ENCODE data around the gene PHF21A. TPM values are rescaled to one million over a fixed set of nuclear protein-coding genes. Genes with fewer than 3 reads are reported as not detected.
"Not testable (repeated sequence)": the region's sequence is repeated elsewhere in the genome, so short reads cannot be mapped to it uniquely, and the experiment has no call there.

The PHF21A gene
- total RNA-seq, 1 experiment from 2014 or later, result 51.7 TPM

- no peaks in the 10 kb centered on the region for H3K27me3 ChIP-seq (ENCODE audit: low read length)
- no peaks in the 10 kb centered on the region for H3K9me2 ChIP-seq (replicated peaks; ENCODE audit: insufficient read depth, low read length)
- no peak overlapping the region for H2AFZ ChIP-seq (ENCODE audit: low read length)
- no peak for DNase-seq
- no peak overlapping the region for H3K9ac ChIP-seq (ENCODE audit: low read length)
- H3K36me3 ChIP-seq (ENCODE audit: insufficient read depth, low read length), result 0 out of 2 replicates have a peak, but pooled peaks cover 2% of the 10 kb centered on the region
- no peak overlapping the region for H3K4me2 ChIP-seq (ENCODE audit: low read depth, low read length, poor library complexity, severe bottlenecking)
- no peak overlapping the region for H3K4me3 ChIP-seq (ENCODE audit: low read length)
- peaks cover 6% of the 10 kb centered on the region; the same call in 1 of the 2 replicates for H4K20me1 ChIP-seq (ENCODE audit: insufficient read depth, low read depth, low read length)
- H3K4me1 ChIP-seq (ENCODE audit: low read length), result no peaks in the 10 kb centered on the region
- no peaks in the 10 kb centered on the region for H3K79me2 ChIP-seq (ENCODE audit: low read length)
- H3K27ac ChIP-seq (ENCODE audit: low read length), result no peak overlapping the region
- H3K9me3 ChIP-seq (ENCODE audit: low read length), result no peaks in the 10 kb centered on the region
Observed at GRCh38 chr11:45907911-45908370, 213.3 kb downstream of the PHF21A start.

- Histone ChIP-seq H3K4me2 (ENCODE audit: low read depth, low read length, poor library complexity, severe bottlenecking) (no peak within 1 kb of the TSS), H3K36me3 (ENCODE audit: insufficient read depth, low read length) (0 out of 2 replicates have a peak, but pooled peaks cover 2% of the 10 kb centered on the region), H3K4me3 (ENCODE audit: low read length) (no peak within 1 kb of the TSS), H3K4me1 (ENCODE audit: low read length) (no peaks in the 10 kb centered on the region), H2AFZ (ENCODE audit: low read length) (no peak within 1 kb of the TSS), H3K9me3 (ENCODE audit: low read length) (no peaks in the 10 kb centered on the region), H3K27me3 (ENCODE audit: low read length) (no peaks in the 10 kb centered on the region), H3K27ac (ENCODE audit: low read length) (no peak within 1 kb of the TSS), H3K9ac (ENCODE audit: low read length) (no peak within 1 kb of the TSS), H3K9me2 (replicated peaks; ENCODE audit: insufficient read depth, low read length) (no peaks in the 10 kb centered on the region), H4K20me1 (ENCODE audit: insufficient read depth, low read depth, low read length) (peaks cover 6% of the 10 kb centered on the region; the same call in 1 of the 2 replicates), H3K79me2 (ENCODE audit: low read length) (no peaks in the 10 kb centered on the region)
- peak; percentile 52 for DNase-seq
Observed at GRCh38 chr11:45906965-45907611, 214.2 kb downstream of the PHF21A start, which contains the start of gene FREY1. FREY1 (minus strand) TSS chr11:45907271; CDS start chr11:45907245, 26 bp downstream.

GRCh38 chr11:45906096-45906682 is 215.1 kb downstream of the PHF21A start:
- 0 out of 2 replicates have a peak, but pooled peaks cover 2% of the 10 kb centered on the region for H3K36me3 ChIP-seq (ENCODE audit: insufficient read depth, low read length)
- H3K9me2 ChIP-seq (replicated peaks; ENCODE audit: insufficient read depth, low read length), result no peaks in the 10 kb centered on the region
- no peak overlapping the region for H3K9ac ChIP-seq (ENCODE audit: low read length)
- H3K4me1 ChIP-seq (ENCODE audit: low read length), result no peaks in the 10 kb centered on the region
- H3K79me2 ChIP-seq (ENCODE audit: low read length), result no peaks in the 10 kb centered on the region
- H3K4me2 ChIP-seq (ENCODE audit: low read depth, low read length, poor library complexity, severe bottlenecking), result no peak overlapping the region
- peak; percentile 52 for DNase-seq
- no peak overlapping the region for H3K27ac ChIP-seq (ENCODE audit: low read length)
- H3K4me3 ChIP-seq (ENCODE audit: low read length), result no peak overlapping the region
- no peaks in the 10 kb centered on the region for H3K27me3 ChIP-seq (ENCODE audit: low read length)
- H3K9me3 ChIP-seq (ENCODE audit: low read length), result no peaks in the 10 kb centered on the region
- peaks cover 6% of the 10 kb centered on the region; the same call in 1 of the 2 replicates for H4K20me1 ChIP-seq (ENCODE audit: insufficient read depth, low read depth, low read length)
- no peak overlapping the region for H2AFZ ChIP-seq (ENCODE audit: low read length)

GRCh38 chr11:45905576-45905975 is 215.7 kb downstream of the PHF21A start:
- H3K4me1 ChIP-seq (ENCODE audit: low read length); H2AFZ ChIP-seq (ENCODE audit: low read length); H4K20me1 ChIP-seq (ENCODE audit: insufficient read depth, low read depth, low read length); H3K36me3 ChIP-seq (ENCODE audit: insufficient read depth, low read length); H3K9ac ChIP-seq (ENCODE audit: low read length); H3K9me2 ChIP-seq (replicated peaks; ENCODE audit: insufficient read depth, low read length); DNase-seq; H3K27me3 ChIP-seq (ENCODE audit: low read length); H3K27ac ChIP-seq (ENCODE audit: low read length); H3K4me3 ChIP-seq (ENCODE audit: low read length); H3K9me3 ChIP-seq (ENCODE audit: low read length); H3K79me2 ChIP-seq (ENCODE audit: low read length); H3K4me2 ChIP-seq (ENCODE audit: low read depth, low read length, poor library complexity, severe bottlenecking): not testable (repeated sequence)

GRCh38 chr11:45905095-45905494 is 216.2 kb downstream of the PHF21A start:
- Histone ChIP-seq H3K9me3 (ENCODE audit: low read length) (no peaks in the 10 kb centered on the region), H3K79me2 (ENCODE audit: low read length) (no peaks in the 10 kb centered on the region), H3K9ac (ENCODE audit: low read length) (no peak overlapping the region), H4K20me1 (ENCODE audit: insufficient read depth, low read depth, low read length) (peaks cover 6% of the 10 kb centered on the region; the same call in 1 of the 2 replicates), H3K27ac (ENCODE audit: low read length) (no peak overlapping the region), H3K4me2 (ENCODE audit: low read depth, low read length, poor library complexity, severe bottlenecking) (no peak overlapping the region), H3K27me3 (ENCODE audit: low read length) (no peaks in the 10 kb centered on the region), H3K36me3 (ENCODE audit: insufficient read depth, low read length) (no peaks in the 10 kb centered on the region), H3K4me3 (ENCODE audit: low read length) (no peak overlapping the region), H3K4me1 (ENCODE audit: low read length) (no peaks in the 10 kb centered on the region), H2AFZ (ENCODE audit: low read length) (no peak overlapping the region), H3K9me2 (replicated peaks; ENCODE audit: insufficient read depth, low read length) (no peaks in the 10 kb centered on the region)
- DNase-seq, result no peak

GRCh38 chr11:45904309-45904915 is 216.8 kb downstream of the PHF21A start:
- Histone ChIP-seq H3K9ac (ENCODE audit: low read length) (no peak overlapping the region), H3K4me1 (ENCODE audit: low read length) (no peaks in the 10 kb centered on the region), H3K36me3 (ENCODE audit: insufficient read depth, low read length) (no peaks in the 10 kb centered on the region), H4K20me1 (ENCODE audit: insufficient read depth, low read depth, low read length) (peaks cover 6% of the 10 kb centered on the region; the same call in 1 of the 2 replicates), H3K4me3 (ENCODE audit: low read length) (no peak overlapping the region), H3K9me3 (ENCODE audit: low read length) (no peaks in the 10 kb centered on the region), H3K4me2 (ENCODE audit: low read depth, low read length, poor library complexity, severe bottlenecking) (no peak overlapping the region), H3K79me2 (ENCODE audit: low read length) (no peaks in the 10 kb centered on the region), H3K27ac (ENCODE audit: low read length) (no peak overlapping the region), H3K27me3 (ENCODE audit: low read length) (no peaks in the 10 kb centered on the region), H2AFZ (ENCODE audit: low read length) (no peak overlapping the region), H3K9me2 (replicated peaks; ENCODE audit: insufficient read depth, low read length) (no peaks in the 10 kb centered on the region)
- no peak for DNase-seq

- no peaks in the 10 kb centered on the region for H3K27me3 ChIP-seq (ENCODE audit: low read length)
- no peaks in the 10 kb centered on the region for H3K79me2 ChIP-seq (ENCODE audit: low read length)
- H3K9ac ChIP-seq (ENCODE audit: low read length), result no peak overlapping the region
- no peak overlapping the region for H3K4me2 ChIP-seq (ENCODE audit: low read depth, low read length, poor library complexity, severe bottlenecking)
- H3K4me1 ChIP-seq (ENCODE audit: low read length), result no peaks in the 10 kb centered on the region
- no peaks in the 10 kb centered on the region for H3K9me3 ChIP-seq (ENCODE audit: low read length)
- H3K27ac ChIP-seq (ENCODE audit: low read length), result no peak overlapping the region
- H4K20me1 ChIP-seq (ENCODE audit: insufficient read depth, low read depth, low read length), result no peaks in the 10 kb centered on the region
- H3K4me3 ChIP-seq (ENCODE audit: low read length), result no peak overlapping the region
- H3K9me2 ChIP-seq (replicated peaks; ENCODE audit: insufficient read depth, low read length), result no peaks in the 10 kb centered on the region
- DNase-seq, result no peak
- H3K36me3 ChIP-seq (ENCODE audit: insufficient read depth, low read length), result no peaks in the 10 kb centered on the region
- no peak overlapping the region for H2AFZ ChIP-seq (ENCODE audit: low read length)
Observed at GRCh38 chr11:45902452-45903380, 218.5 kb downstream of the PHF21A start.

All from Karpas-422 (cell line).